ENCODE results near the gene ALPP. TPM values are rescaled to one million over a fixed set of nuclear protein-coding genes. Genes with fewer than 3 reads are reported as not detected.
"Not testable (repeated sequence)": the region's sequence is repeated elsewhere in the genome, so short reads cannot be mapped to it uniquely, and the experiment has no call there.

The ALPP gene
- total RNA-seq (ENCODE audit: unreplicated experiment): not detected
- long read RNA-seq: 0 reads

GRCh38 chr2:232378735-232379151 lies at the start of gene ALPP:
TSS of gene ALPP (plus strand) at chr2:232378751. CDS start at chr2:232378803, 52 bp downstream.
- DNase-seq (ENCODE audit: low spot score); H3K27ac Mint-ChIP-seq (ENCODE audit: unreplicated experiment); H3K27me3 Mint-ChIP-seq (ENCODE audit: unreplicated experiment); H3K4me3 Mint-ChIP-seq (ENCODE audit: unreplicated experiment); H3K4me1 Mint-ChIP-seq (ENCODE audit: unreplicated experiment); H3K9me3 Mint-ChIP-seq (ENCODE audit: unreplicated experiment); H3K36me3 Mint-ChIP-seq (ENCODE audit: low read depth, unreplicated experiment): not testable (repeated sequence)

- no peak overlapping the region for H3K4me3 Mint-ChIP-seq (ENCODE audit: unreplicated experiment)
- H3K36me3 Mint-ChIP-seq (ENCODE audit: low read depth, unreplicated experiment): no peaks in the 10 kb centered on the region
- peaks cover 2% of the 10 kb centered on the region for H3K27me3 Mint-ChIP-seq (ENCODE audit: unreplicated experiment)
- no peak for TF ChIP-seq CTCF (IDR thresholded peaks at IDR 0.05; ENCODE audit: unreplicated experiment)
- H3K27ac Mint-ChIP-seq (ENCODE audit: unreplicated experiment): no peak overlapping the region
- peaks cover 8% of the 10 kb centered on the region for H3K4me1 Mint-ChIP-seq (ENCODE audit: unreplicated experiment)
- DNase-seq (ENCODE audit: low spot score): no peak
- no peaks in the 10 kb centered on the region for H3K9me3 Mint-ChIP-seq (ENCODE audit: unreplicated experiment)
Observed at GRCh38 chr2:232329716-232330067, 48.9 kb upstream of the ALPP start.

- Mint-ChIP-seq H3K36me3 (ENCODE audit: low read depth, unreplicated experiment) (no peaks in the 10 kb centered on the region), H3K27me3 (ENCODE audit: unreplicated experiment) (peaks cover 2% of the 10 kb centered on the region), H3K4me3 (ENCODE audit: unreplicated experiment) (no peak overlapping the region), H3K27ac (ENCODE audit: unreplicated experiment) (no peak overlapping the region), H3K4me1 (ENCODE audit: unreplicated experiment) (peaks cover 8% of the 10 kb centered on the region), H3K9me3 (ENCODE audit: unreplicated experiment) (no peaks in the 10 kb centered on the region)
- DNase-seq (ENCODE audit: low spot score): no peak
- TF ChIP-seq CTCF (IDR thresholded peaks at IDR 0.05; ENCODE audit: unreplicated experiment): no peak
Observed at GRCh38 chr2:232330068-232330999, 48.2 kb upstream of the ALPP start.

- H3K9me3 Mint-ChIP-seq (ENCODE audit: unreplicated experiment); H3K27me3 Mint-ChIP-seq (ENCODE audit: unreplicated experiment): not testable (repeated sequence)
Observed at GRCh38 chr2:232331061-232331460, 47.5 kb upstream of the ALPP start.

GRCh38 chr2:232331641-232332040 lies 46.9 kb upstream of the ALPP start:
- H3K27me3 Mint-ChIP-seq (ENCODE audit: unreplicated experiment); H3K36me3 Mint-ChIP-seq (ENCODE audit: low read depth, unreplicated experiment); H3K27ac Mint-ChIP-seq (ENCODE audit: unreplicated experiment); H3K9me3 Mint-ChIP-seq (ENCODE audit: unreplicated experiment); DNase-seq (ENCODE audit: low spot score); H3K4me3 Mint-ChIP-seq (ENCODE audit: unreplicated experiment); H3K4me1 Mint-ChIP-seq (ENCODE audit: unreplicated experiment): not testable (repeated sequence)

More at GRCh38 chr2:232331061-232331460, 47.5 kb upstream of the ALPP start:
- not testable (repeated sequence) for H3K4me1 Mint-ChIP-seq (ENCODE audit: unreplicated experiment); H3K4me3 Mint-ChIP-seq (ENCODE audit: unreplicated experiment); DNase-seq (ENCODE audit: low spot score); H3K36me3 Mint-ChIP-seq (ENCODE audit: low read depth, unreplicated experiment); H3K27ac Mint-ChIP-seq (ENCODE audit: unreplicated experiment)

- H3K4me1 Mint-ChIP-seq (ENCODE audit: unreplicated experiment); H3K36me3 Mint-ChIP-seq (ENCODE audit: low read depth, unreplicated experiment); H3K9me3 Mint-ChIP-seq (ENCODE audit: unreplicated experiment); DNase-seq (ENCODE audit: low spot score); H3K27ac Mint-ChIP-seq (ENCODE audit: unreplicated experiment); H3K27me3 Mint-ChIP-seq (ENCODE audit: unreplicated experiment); H3K4me3 Mint-ChIP-seq (ENCODE audit: unreplicated experiment): not testable (repeated sequence)
Observed at GRCh38 chr2:232332244-232332939, 46.2 kb upstream of the ALPP start.

GRCh38 chr2:232332940-232333259 lies 45.7 kb upstream of the ALPP start:
- DNase-seq (ENCODE audit: low spot score): no peak
- no peaks in the 10 kb centered on the region for H3K36me3 Mint-ChIP-seq (ENCODE audit: low read depth, unreplicated experiment)

More at GRCh38 chr2:232332940-232333259, 45.7 kb upstream of the ALPP start:
- Mint-ChIP-seq H3K4me1 (ENCODE audit: unreplicated experiment) (no peaks in the 10 kb centered on the region), H3K27ac (ENCODE audit: unreplicated experiment) (no peak overlapping the region), H3K27me3 (ENCODE audit: unreplicated experiment) (no peaks in the 10 kb centered on the region), H3K9me3 (ENCODE audit: unreplicated experiment) (no peaks in the 10 kb centered on the region), H3K4me3 (ENCODE audit: unreplicated experiment) (no peak overlapping the region)
- TF ChIP-seq CTCF (IDR thresholded peaks at IDR 0.05; ENCODE audit: unreplicated experiment): no peak
